NCI-H524 treated with DMSO at 0.1 percent for 48 hours (cell line): ENCODE results near the gene ENTHD1.

ENCODE experiments used
- DNase-seq: peaks from one replicate; lab custom pipeline; 2025; lab: John Stamatoyannopoulos, UW

ENTHD1 gene

DNA sequence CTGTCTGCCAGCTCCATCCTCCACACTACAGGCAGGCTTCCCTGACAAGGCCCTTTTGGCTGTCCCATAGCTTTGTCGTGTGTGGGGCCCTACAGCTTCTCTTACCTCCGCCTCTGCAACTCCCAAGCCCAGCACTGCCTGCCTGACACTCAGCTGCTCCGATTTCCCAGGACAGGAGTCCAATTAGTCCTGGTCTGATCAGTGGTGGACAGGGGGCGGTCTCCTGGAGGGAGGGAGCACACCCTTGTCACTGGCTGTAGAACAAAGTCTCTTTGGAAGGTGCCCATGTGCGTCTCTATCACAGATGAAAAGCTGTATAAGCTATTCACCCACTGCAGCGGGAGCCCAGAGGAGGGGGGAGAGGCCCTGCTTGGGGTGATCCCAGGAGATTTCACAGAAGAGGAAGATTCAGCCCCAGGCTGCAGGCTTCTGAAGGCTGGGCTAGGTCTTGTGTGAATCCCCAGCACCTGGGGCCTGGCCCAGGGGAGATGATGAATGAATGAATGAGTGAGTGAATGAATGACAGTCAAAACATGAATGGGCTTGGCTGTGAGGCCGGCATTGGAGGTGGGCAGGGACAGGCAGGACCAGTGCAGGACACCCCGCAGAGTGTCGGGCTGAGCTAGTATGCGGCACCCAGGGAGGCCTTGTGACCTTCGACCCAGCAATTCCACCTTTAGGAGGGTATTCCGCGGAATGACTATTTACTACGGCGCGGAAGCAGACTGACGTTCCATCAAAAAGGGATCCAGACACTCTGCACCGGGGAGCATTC, 180.6 kb downstream of the ENTHD1 start:
- DNase-seq = no peak

DNA sequence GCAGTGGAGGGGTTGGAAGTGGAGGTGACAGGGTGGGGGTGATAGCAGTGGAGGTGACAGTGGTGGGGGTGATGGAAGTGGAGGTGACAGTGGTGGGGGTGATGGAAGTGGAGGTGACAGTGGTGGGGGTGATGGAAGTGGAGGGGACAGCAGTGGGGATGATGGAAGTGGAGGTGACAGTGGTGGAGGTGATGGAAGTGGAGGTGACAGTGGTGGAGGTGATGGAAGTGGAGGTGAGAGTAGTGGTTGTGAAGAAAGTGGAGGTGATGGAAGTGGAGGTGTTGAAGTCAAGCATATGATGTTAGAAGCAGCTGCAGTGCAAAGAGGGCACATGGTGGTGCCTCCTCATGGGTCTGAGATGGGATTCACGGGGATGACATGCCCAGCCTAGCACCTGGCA, 181.5 kb downstream of the ENTHD1 start:
- DNase-seq = no peak

DNA sequence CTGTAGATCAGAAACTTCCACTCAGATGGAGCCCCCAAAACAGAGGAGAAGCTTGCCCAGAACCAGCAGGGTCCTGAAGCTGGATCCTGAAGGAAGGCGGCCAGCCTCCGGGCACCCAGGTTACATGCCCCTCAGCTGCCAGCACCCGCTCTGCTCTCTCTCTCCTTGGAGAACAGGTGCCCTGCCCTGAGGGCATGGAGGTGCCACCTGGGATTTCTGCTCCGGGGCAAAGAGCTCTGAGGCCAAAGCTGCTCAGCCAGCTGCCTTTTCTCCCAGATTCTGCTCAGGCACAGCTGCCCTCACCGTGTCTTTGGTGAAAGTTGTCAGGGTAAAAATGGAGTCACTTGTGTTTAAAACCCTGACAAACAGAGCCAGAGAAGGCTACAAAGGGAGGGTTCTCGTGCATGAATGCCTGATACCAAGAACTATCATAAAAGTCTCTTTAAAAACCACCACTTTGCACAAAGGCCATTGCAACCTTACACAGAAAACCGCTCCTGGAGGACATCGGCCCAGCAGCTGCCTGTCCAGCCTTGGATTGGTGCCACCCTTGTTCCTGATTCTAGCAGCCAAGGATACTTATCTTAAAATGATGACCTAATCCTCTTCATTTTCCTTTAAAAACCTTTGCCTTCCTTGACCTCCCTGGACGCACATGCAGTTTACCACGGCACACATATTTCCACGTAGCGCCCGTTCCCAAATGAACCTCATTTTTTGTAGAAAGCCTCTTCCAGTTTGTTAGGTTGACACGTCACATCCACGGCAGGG, 183.0 kb downstream of the ENTHD1 start:
- DNase-seq = no peak

DNA sequence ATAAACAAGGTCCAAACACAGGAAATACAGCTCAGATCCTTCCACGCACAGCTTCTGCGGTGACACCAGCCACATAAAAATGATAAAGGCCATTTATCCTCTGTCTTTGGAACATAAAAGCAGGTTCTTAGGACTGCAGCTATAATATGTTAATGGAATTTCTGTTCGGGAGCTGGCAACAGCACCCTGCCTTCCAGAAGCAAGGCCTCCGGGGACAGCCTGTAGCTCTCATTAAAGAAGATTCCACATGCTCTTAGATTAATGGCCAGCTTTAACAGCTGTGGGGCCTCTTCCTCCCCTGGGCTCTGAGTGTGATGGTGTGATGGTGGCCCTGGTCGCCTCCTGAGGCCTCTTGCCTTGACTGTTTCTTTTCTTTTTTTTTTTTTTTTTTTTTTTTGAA, 185.7 kb downstream of the ENTHD1 start:
- DNase-seq = no peak

DNA sequence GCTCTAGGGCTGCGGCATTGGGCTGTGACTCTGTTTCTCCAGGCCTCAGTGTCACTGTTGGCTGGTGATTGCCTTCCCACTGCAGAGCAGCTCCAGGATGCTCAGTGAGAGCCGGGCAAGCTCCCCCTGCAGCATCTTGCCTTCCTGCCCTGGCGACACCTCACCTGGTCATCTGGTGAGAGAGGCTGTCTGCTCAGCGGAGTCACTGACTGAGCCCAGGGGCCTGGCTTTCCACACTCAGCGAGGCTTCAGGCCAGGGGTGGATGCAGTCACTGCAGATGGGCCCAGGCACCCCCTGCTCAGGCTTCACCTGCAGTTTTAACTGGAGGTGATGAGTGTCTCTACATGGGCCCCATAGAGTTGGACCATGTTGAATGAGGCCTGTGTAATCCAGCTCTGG, 186.2 kb downstream of the ENTHD1 start:
- no peak for DNase-seq

DNA sequence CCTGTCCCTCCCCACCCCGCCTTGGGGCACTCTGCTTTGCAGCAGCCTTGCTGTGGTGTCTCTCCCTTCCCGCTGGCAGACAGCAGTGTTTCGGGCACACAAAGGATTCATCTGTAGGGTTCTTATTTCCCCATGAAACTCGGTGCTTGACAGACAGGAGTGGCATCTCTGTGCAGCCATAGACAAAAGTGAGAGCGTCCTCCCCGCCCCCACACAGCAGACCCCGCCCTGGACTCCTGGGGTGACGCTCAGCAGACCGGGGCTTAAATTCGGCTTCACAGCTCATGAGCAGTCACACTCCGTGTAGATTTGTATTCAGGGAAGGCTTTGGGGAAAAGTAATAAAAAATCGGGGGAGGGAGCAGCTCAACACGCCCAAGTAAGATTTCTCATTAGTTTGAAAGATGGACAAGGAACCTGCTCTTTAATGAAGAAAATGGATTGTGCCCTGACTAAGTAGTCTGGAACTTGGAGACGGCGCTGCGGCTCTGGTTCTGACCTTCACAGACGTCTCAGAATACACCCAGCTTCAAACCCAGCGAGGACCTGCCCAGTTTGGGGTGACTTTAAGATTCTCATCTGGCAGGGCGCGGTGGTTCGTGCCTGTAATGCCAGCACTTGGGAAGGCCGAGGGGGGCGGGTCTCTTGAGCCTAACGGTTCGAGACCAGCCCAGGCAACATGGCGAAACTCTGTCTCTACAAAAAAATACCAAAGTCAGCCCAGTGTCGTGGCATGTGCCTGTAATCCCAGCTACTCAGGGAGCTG, 187.0 kb downstream of the ENTHD1 start:
- DNase-seq = no peak

DNA sequence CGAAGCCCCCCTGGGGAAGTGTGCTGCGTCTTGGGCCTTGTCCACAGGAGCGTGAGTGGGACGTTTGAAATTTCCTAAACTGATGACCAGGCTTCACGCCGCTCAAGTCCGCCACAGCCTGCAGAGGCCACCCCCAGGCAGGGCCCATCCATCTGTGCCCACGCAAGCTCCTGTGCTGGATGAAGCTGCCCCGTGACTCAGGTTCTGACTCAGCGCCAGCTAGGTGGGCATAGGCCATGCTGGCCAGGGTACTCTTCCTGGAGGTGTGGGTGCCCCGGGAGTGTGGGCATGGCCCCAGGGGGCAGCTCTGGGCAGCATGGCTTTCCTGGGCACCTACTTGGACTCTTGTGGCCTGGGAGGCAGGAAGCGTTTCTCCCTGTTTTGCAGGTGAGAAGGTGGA, 188.2 kb downstream of the ENTHD1 start:
- DNase-seq = no peak

DNA sequence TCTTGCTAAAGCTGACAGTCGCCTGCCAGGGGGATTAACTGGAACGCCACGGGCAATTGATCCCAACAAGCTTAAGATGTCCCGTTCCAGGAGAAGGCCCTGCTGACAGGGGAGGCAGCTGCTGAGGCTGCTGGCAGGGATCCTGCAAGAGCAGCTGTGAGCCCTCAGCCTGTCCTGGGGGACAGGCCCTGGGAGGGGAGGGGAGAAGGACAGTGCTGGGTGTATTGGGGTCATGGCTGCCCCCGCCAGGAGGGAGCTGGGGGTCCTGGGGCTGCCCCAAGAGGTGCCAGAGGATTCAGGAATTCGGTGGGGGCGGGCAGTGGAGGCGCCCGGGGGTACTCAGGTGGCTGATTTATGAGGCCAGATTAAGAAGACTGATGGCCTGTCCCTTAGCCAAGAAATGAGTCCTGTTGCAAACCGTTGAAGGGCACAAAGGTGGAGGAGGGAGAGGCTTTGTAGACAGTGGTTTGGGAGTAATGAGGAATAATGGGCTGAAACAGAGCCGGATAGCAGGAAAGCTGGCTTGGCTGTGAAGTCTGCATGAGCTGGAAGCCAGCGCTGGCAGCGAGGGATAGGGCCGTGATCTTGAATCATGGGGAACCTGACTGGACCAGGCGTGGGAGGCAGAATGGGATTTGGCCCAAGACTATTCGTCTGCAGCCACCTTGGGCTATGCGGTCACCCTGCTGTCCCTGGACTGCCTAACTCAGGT, 189.5 kb downstream of the ENTHD1 start:
- DNase-seq = peak; percentile 61

DNA sequence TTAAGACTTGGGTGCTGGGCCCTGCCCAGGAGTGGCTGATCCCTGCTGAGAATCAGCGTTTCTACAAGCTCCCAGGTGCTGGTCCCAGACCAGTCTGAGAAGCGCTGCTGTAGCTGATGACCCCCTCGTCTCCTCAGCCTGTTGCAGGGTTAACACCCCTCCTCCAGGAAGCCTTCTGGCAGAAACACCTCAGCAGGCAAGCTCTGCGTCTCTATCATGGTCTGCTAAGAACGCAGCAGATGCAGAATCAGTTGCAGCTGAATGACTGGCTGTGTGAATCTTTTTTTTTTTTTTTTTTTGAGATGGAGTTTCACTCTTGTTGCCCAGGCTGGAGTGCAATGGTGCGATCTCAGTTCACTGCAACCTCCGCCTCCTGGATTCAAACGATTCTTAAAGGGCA, 190.5 kb downstream of the ENTHD1 start:
- no peak for DNase-seq

DNA sequence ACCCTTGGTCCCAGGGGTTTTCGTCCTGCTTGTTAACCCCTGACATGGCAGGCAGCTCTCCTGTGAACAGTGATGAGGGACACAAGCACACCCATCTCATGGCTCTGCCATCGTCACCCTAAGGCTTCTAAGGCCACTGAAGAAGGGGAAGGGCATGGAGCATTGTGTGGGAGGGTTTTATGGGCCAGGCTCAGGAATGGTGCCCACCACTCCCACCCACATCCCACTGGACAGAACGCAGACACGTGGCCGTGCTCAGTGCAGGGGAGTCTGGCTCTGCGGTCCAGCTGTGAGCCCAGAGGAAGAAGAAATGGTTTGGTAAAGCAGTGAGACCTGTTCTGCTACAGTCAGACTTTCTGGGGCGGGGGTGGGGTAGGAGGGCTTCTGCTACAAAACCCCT, 193.0 kb downstream of the ENTHD1 start:
- DNase-seq = no peak

DNA sequence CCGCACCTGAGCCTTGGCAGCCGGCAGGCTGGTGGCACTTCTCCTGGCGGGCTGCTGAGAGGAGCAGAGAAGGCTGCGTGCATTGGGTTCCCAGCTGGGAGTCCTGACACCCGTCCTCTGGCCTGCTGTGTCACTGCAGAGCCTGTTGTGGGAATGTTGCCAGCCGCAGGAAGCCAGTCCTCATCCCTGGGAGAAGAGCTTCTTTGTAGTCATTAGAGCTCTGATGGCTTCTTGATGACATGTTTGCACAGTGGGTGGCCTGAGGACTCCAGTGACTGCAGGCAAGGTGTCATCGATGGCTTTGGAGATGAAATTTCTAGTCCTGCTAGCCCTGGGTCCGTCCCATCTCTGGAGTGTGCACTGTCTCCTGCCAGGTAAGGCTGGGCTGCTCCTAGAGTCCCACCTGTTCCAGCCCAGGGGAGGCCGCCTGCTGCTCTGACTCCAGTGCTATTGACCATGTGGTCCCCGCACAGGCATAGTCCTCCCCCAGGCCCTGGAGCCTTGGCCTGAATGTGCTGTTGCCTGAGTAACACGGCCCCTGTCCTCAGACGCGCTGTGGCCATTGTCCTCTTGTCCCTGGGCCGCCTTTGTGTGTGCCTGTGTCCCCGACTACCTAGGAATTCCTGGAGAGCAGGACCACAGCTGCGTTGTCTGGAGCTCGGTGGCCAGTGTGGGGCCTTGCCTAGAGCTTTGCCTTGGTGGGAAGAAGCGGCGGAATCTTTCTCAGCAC, 193.8 kb downstream of the ENTHD1 start:
- DNase-seq = peak; percentile 88

DNA sequence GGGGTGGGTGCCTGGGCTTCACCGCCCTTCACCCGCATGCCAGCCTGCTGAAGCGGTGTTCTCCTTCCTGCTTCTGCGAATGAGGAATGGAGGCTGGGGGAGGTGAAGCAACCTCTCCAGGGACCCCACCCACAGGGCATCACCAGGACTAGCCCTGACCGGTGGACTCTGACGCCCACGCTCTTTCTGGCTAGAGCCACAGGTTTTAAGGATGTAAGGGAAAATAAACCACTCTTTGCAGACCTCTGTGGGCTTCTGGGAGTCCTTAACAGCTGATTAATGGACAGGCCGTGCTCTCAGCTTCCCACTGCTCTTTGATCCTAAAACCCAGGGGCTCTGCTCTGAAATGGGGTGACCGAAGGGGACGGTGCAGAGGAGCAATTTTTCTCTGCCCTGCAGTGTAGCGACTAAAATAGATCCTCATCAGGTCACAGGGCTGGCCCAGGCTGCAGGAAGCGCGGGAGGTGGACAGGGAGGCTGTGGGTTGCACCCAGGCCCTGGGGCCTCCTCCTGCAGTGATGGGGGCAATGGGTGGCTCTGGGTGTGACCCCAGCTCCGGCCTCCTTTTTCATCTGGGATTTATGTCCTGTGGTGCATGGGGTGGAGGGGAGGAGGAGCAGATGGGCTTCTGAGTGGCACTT, 195.7 kb downstream of the ENTHD1 start:
- DNase-seq = no peak

DNA sequence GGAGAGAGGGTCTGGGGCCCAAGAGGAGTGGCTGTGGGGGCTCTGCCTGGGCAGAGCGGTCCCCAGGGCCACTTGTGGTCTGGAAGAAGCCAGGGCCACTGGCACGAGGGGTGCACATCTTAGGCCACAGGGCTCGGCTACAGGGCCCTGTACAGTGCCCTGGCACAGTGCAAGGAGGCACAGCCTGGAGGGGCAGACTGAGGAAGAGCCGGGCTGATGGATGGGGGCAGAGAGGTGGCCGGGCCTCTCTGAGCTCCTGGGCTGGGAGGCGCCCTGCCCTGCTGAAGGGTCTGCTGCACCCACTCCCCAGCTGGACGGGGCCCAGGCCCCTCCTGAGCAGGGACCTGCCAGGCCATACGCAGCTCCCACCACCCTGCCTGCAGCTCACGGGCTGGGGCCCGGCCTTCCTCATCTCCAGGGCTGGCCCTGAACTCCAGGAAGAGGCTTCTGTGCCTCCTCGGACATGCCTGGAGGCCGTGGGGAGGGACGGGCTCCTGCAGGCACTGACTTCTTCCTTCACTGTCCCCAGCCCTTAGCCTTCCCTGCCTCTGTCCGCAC, 199.5 kb downstream of the ENTHD1 start:
- no peak for DNase-seq
